Activated CD8-positive, alpha-beta memory T cell treated with anti-CD3 and anti-CD28 coated beads for 48 hours (primary cell): ENCODE results near the gene ALX1.
"Not testable (repeated sequence)": the region's sequence is repeated elsewhere in the genome, so short reads cannot be mapped to it uniquely, and the experiment has no call there.

Experiments used
- DNase-seq, 3 experiments: peaks; one replicate each; pipeline ENCODE4 v3.0.0-alpha.2; 2020; ENCODE audit warnings: low read depth in 2 of 3, low spot score in 2 of 3

ALX1 gene

DNA sequence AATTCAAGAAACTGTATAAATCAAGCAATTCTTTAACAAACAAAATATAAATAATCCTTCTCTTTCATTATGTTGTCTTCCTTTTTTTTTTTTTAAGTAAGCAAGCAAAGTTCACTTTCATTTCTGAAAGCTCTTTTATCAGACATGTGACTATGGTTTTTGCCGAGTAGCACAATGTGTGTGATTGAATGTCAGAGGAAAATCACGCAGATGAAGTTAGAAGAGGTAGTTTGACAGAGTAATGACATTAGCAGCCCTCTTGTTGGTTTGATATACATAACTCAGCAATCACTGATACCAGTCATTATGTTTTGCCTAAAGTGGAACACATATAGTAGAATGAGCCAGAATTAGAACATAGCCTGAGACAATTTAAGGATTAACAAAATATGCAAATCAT lies 19.0 kb downstream of the ALX1 start:
- DNase-seq, result no peak

DNA sequence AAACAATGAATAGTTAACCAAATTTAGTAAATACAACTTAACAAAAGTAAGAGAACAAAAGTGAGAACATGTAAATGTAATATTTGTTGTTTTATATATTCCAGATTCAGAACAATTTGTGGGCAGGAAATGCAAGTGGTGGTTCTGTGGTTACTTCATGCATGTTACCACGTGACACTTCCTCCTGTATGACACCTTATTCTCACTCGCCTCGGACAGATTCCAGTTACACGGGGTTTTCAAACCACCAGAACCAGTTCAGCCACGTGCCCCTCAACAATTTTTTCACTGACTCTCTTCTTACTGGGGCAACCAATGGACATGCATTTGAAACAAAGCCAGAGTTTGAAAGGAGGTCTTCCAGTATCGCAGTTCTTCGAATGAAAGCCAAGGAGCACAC lies 21.0 kb downstream of the ALX1 start:
- DNase-seq, result no peak

DNA sequence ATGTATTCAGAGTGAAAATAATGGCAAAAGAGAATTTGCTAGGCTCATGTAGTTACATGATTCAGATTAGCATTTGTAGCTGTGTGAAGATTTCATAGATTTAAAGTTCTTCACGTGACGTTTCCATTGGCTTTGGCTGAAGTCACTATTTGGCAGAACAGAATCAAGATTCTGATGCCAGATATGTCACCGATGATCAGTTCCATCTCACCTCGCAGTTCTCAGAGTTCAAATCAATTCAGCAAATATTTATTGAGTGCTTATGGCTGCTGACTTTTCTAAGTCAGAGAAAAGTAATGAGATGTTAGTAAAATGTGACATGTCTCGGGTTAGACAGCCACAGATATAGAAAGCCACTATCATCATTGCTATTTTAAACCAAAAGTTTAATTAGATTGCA lies 28.4 kb downstream of the ALX1 start:
- DNase-seq, result no peak

DNA sequence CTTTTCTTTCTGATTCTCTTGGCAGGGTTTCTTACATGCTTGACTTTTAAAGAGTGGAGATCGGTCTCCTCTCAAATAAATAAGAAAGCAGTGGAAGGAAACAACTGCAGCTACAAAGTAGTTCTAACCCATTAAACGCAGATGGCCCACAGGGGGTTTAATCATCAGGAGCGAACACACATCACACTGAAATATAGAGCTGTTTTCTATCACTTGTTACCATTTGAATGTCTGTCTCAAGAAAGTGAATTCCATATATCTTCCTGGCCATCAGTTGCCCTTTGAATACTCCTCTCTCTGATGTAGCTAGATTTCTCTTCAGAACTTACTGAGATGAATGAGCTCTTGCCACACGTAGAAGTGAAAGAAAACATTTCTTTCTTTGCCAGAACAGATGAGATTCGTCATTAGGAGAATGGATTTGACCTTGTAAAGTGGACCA lies 29.1 kb downstream of the ALX1 start:
- DNase-seq, result no peak

DNA sequence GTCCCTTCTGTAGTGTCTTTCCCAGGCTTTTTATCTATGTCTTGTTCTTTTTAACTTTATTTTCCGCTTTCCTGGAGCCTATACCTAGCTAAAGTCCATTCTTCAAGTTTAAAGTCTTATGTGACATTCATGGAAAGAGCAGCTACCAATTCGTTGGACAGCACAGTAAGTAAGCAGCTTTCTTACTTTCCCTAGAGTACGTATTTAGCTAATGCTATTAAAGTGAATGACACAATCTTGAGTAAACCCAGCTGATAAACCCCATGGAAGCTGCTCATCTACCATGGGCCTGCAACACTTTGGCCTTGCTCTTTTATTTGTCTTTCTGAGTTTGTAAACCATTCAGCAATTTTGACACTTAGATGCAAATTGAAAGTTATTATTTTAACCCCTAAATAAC lies 30.0 kb downstream of the ALX1 start:
- DNase-seq, result no peak

DNA sequence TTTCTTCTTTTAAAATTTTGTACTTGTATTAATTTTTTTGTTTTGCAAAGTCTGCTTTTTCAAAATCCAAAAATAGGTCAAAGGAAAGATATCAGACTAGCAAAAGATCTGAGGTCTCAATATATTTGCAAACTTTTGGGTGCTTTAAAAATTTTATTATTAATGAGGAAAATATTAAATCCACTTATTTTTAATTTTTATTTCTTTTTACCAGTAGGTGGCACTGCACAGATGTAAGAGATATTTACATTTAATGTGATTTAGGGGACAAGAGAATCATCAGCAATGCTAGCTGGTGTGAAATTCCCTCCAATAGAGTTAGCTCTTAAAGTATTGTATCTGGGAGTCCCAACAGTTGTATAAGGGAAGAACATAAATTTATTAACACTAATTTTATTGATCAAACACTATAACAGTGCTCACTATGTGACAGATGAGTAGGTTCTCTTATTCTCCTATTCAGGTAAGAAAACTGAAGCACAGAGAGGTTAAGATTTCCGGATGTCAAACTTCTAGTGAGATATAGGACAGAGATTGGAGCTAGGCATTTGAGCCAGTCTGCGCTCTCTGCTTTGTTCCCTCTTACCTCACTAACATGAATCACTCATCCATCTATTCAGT lies 30.5 kb downstream of the ALX1 start:
- no peak for DNase-seq

DNA sequence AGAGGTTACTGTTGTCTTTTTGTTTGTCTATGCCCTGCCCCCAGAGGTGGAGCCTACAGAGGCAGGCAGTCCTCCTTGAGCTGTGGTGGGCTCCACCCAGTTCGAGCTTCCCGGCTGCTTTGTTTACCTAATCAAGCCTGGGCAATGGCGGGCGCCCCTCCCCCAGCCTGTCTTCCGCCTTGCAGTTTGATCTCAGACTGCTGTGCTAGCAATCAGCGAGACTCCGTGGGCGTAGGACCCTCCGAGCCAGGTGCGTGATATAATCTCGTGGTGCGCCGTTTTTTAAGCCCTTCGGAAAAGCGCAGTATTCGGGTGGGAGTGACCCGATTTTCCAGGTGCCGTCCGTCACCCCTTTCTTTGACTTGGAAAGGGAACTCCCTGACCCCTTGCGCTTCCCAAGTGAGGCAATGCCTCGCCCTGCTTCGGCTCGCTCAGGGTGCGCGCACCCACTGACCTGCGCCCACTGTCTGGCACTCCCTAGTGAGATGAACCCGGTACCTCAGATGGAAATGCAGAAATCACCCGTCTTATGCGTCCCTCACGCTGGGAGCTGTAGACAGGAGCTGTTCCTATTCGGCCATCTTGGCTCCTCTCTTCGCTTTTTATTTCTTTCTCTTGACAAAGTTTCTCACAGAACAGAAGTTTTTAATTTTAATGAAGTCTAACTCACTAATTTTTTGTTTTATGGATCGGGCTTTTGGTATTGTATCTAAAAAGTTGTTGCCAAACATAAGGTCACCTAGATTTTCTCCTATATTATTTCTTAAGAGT lies 38.0 kb downstream of the ALX1 start:
- DNase-seq, result not testable (repeated sequence)

DNA sequence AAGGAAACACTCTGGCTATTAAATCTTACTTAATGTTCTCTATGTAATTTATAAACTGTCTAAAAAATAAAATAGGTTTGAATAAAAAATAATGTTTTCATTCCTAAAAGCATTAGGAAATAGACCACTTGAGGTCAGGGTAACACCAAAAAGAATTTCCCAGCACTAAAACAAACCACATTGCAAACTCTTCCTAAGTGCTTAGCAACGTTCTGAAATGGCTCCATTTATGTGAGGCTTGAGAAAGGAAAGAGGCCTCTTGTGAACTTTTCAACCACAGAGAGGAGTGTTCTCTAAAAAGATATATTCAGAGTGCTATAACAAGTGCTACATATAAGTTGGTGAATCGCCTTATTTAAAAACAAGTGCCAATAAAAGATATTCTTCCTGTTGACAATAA lies 42.7 kb downstream of the ALX1 start:
- DNase-seq, result no peak

DNA sequence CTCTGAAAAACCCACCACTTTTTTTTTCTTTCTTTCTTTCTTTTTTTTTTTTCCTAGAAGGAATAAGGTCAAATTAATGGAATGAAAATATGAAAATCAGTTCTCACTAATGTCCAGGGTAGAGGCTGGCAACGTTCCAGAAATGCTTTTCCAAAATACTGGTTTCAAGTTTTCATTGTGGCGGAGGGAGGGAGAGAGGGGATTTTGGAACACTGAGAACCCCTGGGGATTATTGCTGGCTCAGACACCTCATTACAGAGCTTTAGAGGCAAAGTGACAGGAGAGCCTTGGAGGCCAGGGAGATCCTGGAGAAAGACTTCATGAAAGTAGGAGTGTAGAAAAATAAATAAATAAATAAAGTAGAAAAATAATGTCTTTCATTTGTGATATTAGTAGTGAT lies 45.4 kb downstream of the ALX1 start:
- DNase-seq, result no peak

DNA sequence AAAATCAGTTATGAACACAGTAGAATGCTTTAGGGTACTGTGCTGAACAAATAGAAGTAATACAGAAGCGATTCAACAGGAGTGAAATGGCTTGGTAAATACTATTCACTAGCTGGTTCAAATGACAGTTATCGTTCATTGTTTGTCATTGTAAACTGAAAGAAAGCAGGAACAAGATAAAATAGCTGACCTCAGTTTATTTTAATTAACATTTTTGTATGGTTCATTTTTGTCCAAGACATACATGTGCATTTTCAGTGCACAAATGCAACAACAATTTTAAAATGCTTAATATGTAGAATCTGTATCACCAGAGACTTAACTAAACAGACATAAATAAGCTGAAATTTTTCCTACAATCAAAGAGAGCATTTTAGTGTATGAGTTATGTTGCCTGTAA lies 49.9 kb downstream of the ALX1 start:
- DNase-seq, result no peak

DNA sequence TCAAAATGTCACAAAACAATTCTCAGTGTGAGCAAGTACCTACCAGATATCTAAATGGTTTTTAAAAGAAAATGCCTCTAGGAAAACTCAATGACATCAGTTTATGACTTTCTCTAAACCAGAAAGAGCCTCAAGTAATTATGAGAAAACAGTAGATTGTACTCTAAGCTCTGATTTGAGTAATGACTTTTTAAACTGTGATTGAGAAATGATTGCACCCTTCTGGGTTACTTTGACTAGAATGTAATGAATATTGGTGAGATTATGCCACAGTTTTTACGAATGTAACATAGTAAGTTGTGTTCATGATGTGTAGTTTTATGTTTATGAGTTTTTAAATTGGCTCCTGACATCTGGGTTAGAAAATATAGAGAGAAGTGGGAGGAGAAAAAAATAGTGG lies 68.8 kb downstream of the ALX1 start:
- no peak for DNase-seq

DNA sequence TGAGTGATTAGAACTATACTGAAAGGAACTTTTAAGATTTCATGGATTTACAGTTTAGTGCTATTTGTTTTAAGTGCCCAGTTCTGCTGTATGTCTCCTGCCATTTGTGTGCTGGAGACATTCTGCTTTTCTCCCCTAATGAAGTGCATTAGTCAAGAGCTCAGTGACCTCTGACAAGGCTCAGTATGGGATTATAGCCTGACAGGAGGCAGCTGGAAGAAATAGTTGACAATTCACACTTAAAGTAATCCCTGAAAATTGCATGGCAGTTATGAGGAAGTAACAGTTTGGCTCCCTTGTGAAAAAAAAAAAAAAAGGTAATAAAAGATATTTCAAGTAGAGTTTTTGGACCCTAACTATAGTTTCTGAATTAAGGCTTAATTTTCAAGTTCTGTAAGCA lies 70.3 kb downstream of the ALX1 start:
- no peak for DNase-seq
